OCI-LY3 (cell line): Measurements from ENCODE around the gene PEX11B.

Experiments used
- EZH2phosphoT487 ChIP-seq: fragments of 200-600 bp; shearing (Covaris generic); IDR thresholded peaks from 2 replicates; pipeline ENCODE4 v1.6.1; 2018; ENCODE audit warnings: antibody characterized with exemption, mixed run types, low read depth
- TF ChIP-seq, protein P1 (sequence below): fragments of 200-600, 300-600 bp; sonication (generic); IDR thresholded peaks from 2 replicates; pipeline ENCODE4 v1.5.1; 2014; ENCODE audit warnings: antibody characterized with exemption, low read length, low read depth

DNA sequence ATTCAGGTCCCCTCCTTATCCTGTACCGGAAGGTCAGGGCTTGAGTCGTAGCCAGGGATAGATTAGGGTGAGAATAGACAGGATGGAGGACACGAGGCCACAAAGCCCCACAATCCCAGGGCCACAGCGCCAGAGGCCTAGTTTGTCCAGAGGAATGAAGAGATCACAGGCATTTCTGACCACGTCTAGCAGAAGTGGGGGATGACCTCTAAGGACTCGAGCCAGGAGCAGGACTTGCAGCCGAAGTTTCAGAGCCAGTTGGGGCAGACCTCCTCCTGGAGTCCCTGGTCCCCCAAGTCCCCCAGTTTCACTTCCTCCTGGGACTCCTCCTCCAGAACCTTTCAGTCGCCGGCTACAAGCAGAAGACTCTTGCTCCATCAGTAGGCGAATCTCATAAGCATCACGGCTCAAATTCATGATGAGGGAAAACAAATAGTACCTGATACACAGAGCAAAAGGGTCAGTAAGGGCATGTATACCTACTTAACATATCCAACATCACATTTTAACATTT is 6.3 kb downstream of the PEX11B start:
- TF ChIP-seq, protein P1, sequence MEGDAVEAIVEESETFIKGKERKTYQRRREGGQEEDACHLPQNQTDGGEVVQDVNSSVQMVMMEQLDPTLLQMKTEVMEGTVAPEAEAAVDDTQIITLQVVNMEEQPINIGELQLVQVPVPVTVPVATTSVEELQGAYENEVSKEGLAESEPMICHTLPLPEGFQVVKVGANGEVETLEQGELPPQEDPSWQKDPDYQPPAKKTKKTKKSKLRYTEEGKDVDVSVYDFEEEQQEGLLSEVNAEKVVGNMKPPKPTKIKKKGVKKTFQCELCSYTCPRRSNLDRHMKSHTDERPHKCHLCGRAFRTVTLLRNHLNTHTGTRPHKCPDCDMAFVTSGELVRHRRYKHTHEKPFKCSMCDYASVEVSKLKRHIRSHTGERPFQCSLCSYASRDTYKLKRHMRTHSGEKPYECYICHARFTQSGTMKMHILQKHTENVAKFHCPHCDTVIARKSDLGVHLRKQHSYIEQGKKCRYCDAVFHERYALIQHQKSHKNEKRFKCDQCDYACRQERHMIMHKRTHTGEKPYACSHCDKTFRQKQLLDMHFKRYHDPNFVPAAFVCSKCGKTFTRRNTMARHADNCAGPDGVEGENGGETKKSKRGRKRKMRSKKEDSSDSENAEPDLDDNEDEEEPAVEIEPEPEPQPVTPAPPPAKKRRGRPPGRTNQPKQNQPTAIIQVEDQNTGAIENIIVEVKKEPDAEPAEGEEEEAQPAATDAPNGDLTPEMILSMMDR = no peak
- no peak for TF ChIP-seq EZH2phosphoT487
